Duodenal mucosa (tissue), 2 donors: Measurements from ENCODE around the gene GSS.
"Not testable (repeated sequence)": the region's sequence is repeated elsewhere in the genome, so short reads cannot be mapped to it uniquely, and the experiment has no call there.

Experiments
- H3K27ac ChIP-seq: one replicate; pipeline ENCODE4 v1.7.0; 2013; ENCODE audit warnings: low read depth, low read length
- H3K27me3 ChIP-seq, 2 donors: one replicate each; pipeline ENCODE4 v1.7.0; 2013; ENCODE audit warnings: low read length in 2 of 2, control low read depth in 1 of 2; ENCODE audit not compliant: insufficient read depth in 2 of 2, control insufficient read depth in 1 of 2
- H3K36me3 ChIP-seq, 2 donors: one replicate each; pipeline ENCODE4 v1.7.0; 2013; ENCODE audit warnings: low read length in 2 of 2, control low read depth in 1 of 2; ENCODE audit not compliant: insufficient read depth in 2 of 2, control insufficient read depth in 1 of 2
- H3K4me1 ChIP-seq, 2 donors: one replicate each; pipeline ENCODE4 v1.7.0; 2013; ENCODE audit warnings: low read length in 2 of 2, control low read depth in 1 of 2; ENCODE audit not compliant: insufficient read depth in 2 of 2, control insufficient read depth in 1 of 2
- H3K4me3 ChIP-seq, 2 donors: one replicate each; pipeline ENCODE4 v1.7.0; 2013; ENCODE audit warnings: low read length in 2 of 2, low read depth in 1 of 2
- H3K9ac ChIP-seq, 2 donors: one replicate each; pipeline ENCODE4 v1.7.0; 2013; ENCODE audit warnings: low read length in 2 of 2, low read depth in 1 of 2
- H3K9me3 ChIP-seq, 2 donors: one replicate each; pipeline ENCODE4 v1.7.0; 2013; ENCODE audit warnings: low read length in 2 of 2, control low read depth in 1 of 2; ENCODE audit not compliant: control insufficient read depth in 1 of 2

Gene GSS

GRCh38 chr20:34888468-34888867 lies 67.1 kb downstream of the GSS start:
- Histone ChIP-seq H3K27ac (no peak overlapping the region), H3K27me3 (no peaks in the 10 kb centered on the region), H3K4me1 (peaks cover 11 to 20% of the 10 kb centered on the region in 2 donors), H3K9ac (no peak overlapping the region), H3K9me3 (no peaks in the 10 kb centered on the region), H3K36me3 (peaks cover 11 to 25% of the 10 kb centered on the region in 2 donors), H3K4me3 (no peak overlapping the region)

GRCh38 chr20:34887023-34887422 lies 68.6 kb downstream of the GSS start:
- H3K27ac ChIP-seq = no peak overlapping the region
- no peaks in the 10 kb centered on the region for H3K9me3 ChIP-seq
- H3K9ac ChIP-seq = no peak overlapping the region
- peaks cover 15 to 36% of the 10 kb centered on the region in 2 donors for H3K36me3 ChIP-seq
- H3K27me3 ChIP-seq = no peaks in the 10 kb centered on the region
- no peak overlapping the region for H3K4me3 ChIP-seq
- H3K4me1 ChIP-seq = peaks cover 13 to 18% of the 10 kb centered on the region in 2 donors

DNA sequence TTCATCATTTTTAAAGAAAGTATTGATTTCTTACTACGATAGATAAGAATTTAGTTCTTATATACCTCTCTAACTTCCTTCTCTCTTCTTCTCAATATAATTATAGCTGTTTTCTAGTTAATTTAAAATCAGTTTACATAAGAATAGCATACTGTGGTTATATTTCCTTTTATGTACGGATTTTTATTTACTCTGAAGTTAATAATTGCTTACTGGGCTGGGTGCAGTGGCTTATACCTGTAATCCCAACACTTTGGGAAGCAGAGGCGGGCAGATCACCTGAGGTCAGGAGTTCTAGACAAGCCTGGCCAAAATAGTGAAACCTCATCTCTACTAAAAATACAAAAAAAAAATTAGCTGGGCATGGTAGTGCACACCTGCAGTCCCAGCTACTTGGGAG lies 69.5 kb downstream of the GSS start:
- no peak overlapping the region for H3K27ac ChIP-seq

DNA sequence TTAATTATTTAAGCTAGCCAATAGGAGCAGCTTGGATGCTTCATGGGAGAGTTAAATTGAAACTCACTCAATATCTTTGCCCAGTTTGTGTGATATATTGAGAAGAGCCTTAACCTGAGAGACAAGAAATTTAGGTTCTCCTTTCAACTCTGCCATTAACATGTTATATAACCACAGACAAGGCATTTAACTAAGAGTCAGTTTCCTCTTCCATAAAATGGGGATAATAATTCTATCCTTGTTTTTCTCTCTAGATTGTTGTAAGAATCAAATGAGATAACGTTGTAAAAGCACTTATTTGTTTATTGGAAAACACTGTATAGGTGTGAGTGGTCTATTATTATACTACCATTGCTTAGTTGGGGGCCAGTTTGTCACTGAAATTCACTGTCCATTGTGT lies 71.3 kb downstream of the GSS start:
- peaks cover 15 to 33% of the 10 kb centered on the region in 2 donors for H3K36me3 ChIP-seq
- peaks cover 3 to 5% of the 10 kb centered on the region in 2 donors for H3K4me1 ChIP-seq
- no peak overlapping the region for H3K4me3 ChIP-seq
- no peak overlapping the region for H3K27ac ChIP-seq
- no peaks in the 10 kb centered on the region for H3K9me3 ChIP-seq
- H3K27me3 ChIP-seq = no peaks in the 10 kb centered on the region
- no peak overlapping the region for H3K9ac ChIP-seq

More for the DNA sequence above, 69.5 kb downstream of the GSS start:
- Histone ChIP-seq H3K27me3 (no peaks in the 10 kb centered on the region), H3K9me3 (no peaks in the 10 kb centered on the region), H3K4me1 (peaks cover 7 to 12% of the 10 kb centered on the region in 2 donors), H3K36me3 (peaks cover 15 to 33% of the 10 kb centered on the region in 2 donors), H3K4me3 (no peak overlapping the region), H3K9ac (no peak overlapping the region)

- Histone ChIP-seq H3K9ac (no peak overlapping the region), H3K4me3 (no peak overlapping the region), H3K27ac (no peak overlapping the region), H3K36me3 (peaks cover 15 to 33% of the 10 kb centered on the region in 2 donors), H3K4me1 (peaks cover 3 to 5% of the 10 kb centered on the region in 2 donors), H3K27me3 (no peaks in the 10 kb centered on the region), H3K9me3 (no peaks in the 10 kb centered on the region)
Observed at GRCh38 chr20:34883809-34884208, 71.8 kb downstream of the GSS start.

DNA sequence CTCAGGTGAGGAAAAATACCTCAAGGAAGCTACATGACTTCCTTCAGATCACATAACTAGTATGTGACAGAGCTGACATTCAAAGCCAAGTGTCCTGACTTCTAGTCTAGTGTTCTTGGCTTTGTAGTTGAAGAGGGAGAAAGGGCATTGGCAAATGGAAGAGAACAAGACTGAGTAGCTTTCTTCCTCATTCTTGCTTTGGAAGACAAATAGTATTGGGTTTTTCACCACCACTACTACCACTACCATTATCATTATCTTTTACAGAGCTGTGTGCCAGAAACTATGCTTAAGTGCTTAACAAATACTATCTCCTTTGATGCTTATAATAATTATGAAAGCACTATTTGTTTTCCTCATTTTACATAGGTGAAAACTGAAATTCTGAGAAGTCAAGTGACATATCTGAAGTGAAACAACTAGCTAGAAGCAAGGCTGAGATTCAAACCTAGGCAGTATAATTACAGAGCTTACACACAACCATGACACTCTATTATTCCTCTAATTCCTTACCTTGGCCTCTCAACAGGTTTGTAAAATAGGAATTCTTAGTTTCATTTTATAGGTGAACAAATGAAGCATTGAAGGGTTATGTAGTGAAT lies 72.4 kb downstream of the GSS start:
- Histone ChIP-seq H3K4me1 (peaks cover 6 to 9% of the 10 kb centered on the region in 2 donors), H3K27me3 (no peaks in the 10 kb centered on the region), H3K4me3 (no peak overlapping the region), H3K27ac (no peak overlapping the region), H3K9ac (no peak overlapping the region), H3K9me3 (no peaks in the 10 kb centered on the region), H3K36me3 (peaks cover 12 to 33% of the 10 kb centered on the region in 2 donors)

GRCh38 chr20:34881689-34882088 lies 73.9 kb downstream of the GSS start:
- peaks cover 6 to 13% of the 10 kb centered on the region in 2 donors for H3K4me1 ChIP-seq
- H3K27ac ChIP-seq = no peak overlapping the region
- no peaks in the 10 kb centered on the region for H3K9me3 ChIP-seq
- H3K9ac ChIP-seq = no peak overlapping the region
- H3K36me3 ChIP-seq = peaks cover 11 to 29% of the 10 kb centered on the region in 2 donors
- no peaks in the 10 kb centered on the region for H3K27me3 ChIP-seq
- no peak overlapping the region for H3K4me3 ChIP-seq

GRCh38 chr20:34880971-34881370 lies 74.6 kb downstream of the GSS start:
- not testable (repeated sequence) for H3K27me3 ChIP-seq, H3K9ac ChIP-seq, H3K9me3 ChIP-seq, H3K4me3 ChIP-seq, H3K27ac ChIP-seq
- peaks cover 11 to 27% of the 10 kb centered on the region in 2 donors for H3K36me3 ChIP-seq
- peaks cover 6 to 13% of the 10 kb centered on the region in 2 donors for H3K4me1 ChIP-seq

- peaks cover 12 to 19% of the 10 kb centered on the region in 2 donors for H3K4me1 ChIP-seq
- H3K9ac ChIP-seq = no peak overlapping the region
- no peak overlapping the region for H3K27ac ChIP-seq
Observed at GRCh38 chr20:34880215-34880850, 75.3 kb downstream of the GSS start.

More at GRCh38 chr20:34880215-34880850, 75.3 kb downstream of the GSS start:
- H3K4me3 ChIP-seq = no peak overlapping the region
- H3K36me3 ChIP-seq = peaks cover 7 to 24% of the 10 kb centered on the region in 2 donors
- H3K9me3 ChIP-seq = no peaks in the 10 kb centered on the region
- no peaks in the 10 kb centered on the region for H3K27me3 ChIP-seq
